ENCODE data around the gene ZNF548.

ZNF548 gene

DNA sequence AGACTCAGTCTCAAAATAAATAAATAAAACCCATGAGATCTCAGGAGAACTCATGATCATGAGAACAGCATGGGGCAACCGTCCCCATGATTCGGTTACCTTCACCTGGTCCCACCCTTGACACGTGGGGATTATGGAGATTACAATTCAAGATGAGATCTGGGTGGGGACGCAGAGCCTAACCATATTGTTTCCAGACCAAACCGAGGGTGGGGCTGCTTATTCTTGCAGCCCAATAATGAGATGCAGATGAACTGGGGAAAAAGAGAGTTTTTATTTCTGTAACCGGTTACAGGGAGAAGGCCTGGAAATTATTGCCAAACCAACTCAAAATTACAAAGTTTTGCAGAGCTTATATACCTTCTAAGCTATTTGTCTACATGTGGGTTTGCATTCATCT lies 13.5 kb upstream of the ZNF548 start:
- H3K9me3 Mint-ChIP-seq, result peaks cover 64% of the 10 kb centered on the region
- no peaks in the 10 kb centered on the region for H3K27me3 Mint-ChIP-seq
- no peak overlapping the region for H3K4me3 Mint-ChIP-seq
- peaks cover 94% of the 10 kb centered on the region for H3K36me3 Mint-ChIP-seq (ENCODE audit: low read depth)
- H3K27ac Mint-ChIP-seq, result no peak overlapping the region
- H3K4me1 Mint-ChIP-seq (ENCODE audit: low read depth), result no peaks in the 10 kb centered on the region

- no peak overlapping the region for H3K27ac Mint-ChIP-seq
- H3K4me3 Mint-ChIP-seq, result no peak overlapping the region
- no peaks in the 10 kb centered on the region for H3K27me3 Mint-ChIP-seq
- peaks cover 80% of the 10 kb centered on the region for H3K36me3 Mint-ChIP-seq (ENCODE audit: low read depth)
- peaks cover 51% of the 10 kb centered on the region for H3K9me3 Mint-ChIP-seq
- no peaks in the 10 kb centered on the region for H3K4me1 Mint-ChIP-seq (ENCODE audit: low read depth)
These were observed 12.0 kb upstream of the ZNF548 start for GRCh38 chr19:57377498-57378146.

GRCh38 chr19:57380923-57381322 lies 8.7 kb upstream of the ZNF548 start:
- H3K27me3 Mint-ChIP-seq, result no peaks in the 10 kb centered on the region

GRCh38 chr19:57382806-57383488 lies 6.7 kb upstream of the ZNF548 start:
- Mint-ChIP-seq H3K4me1 (ENCODE audit: low read depth) (no peaks in the 10 kb centered on the region), H3K36me3 (ENCODE audit: low read depth) (peaks cover 26% of the 10 kb centered on the region), H3K27ac (no peak overlapping the region), H3K9me3 (peaks cover 34% of the 10 kb centered on the region), H3K27me3 (no peaks in the 10 kb centered on the region), H3K4me3 (no peak overlapping the region)

More at GRCh38 chr19:57380923-57381322, 8.7 kb upstream of the ZNF548 start:
- H3K27ac Mint-ChIP-seq, result no peak overlapping the region
- H3K9me3 Mint-ChIP-seq, result peaks cover 49% of the 10 kb centered on the region
- peaks cover 47% of the 10 kb centered on the region for H3K36me3 Mint-ChIP-seq (ENCODE audit: low read depth)
- H3K4me1 Mint-ChIP-seq (ENCODE audit: low read depth), result no peaks in the 10 kb centered on the region
- no peak overlapping the region for H3K4me3 Mint-ChIP-seq

- Mint-ChIP-seq H3K27me3 (no peaks in the 10 kb centered on the region), H3K4me3 (peak overlapping the region; percentile 95), H3K4me1 (ENCODE audit: low read depth) (peaks cover 43% of the 10 kb centered on the region), H3K27ac (peak overlapping the region; percentile 97), H3K36me3 (ENCODE audit: low read depth) (peaks cover 19% of the 10 kb centered on the region), H3K9me3 (peaks cover 27% of the 10 kb centered on the region)
These were observed 392 bp upstream of the ZNF548 start for GRCh38 chr19:57389194-57389729.

GRCh38 chr19:57395710-57396109 lies 6.1 kb downstream of the ZNF548 start:
- no peak overlapping the region for H3K4me3 Mint-ChIP-seq
- H3K9me3 Mint-ChIP-seq, result peaks cover 34% of the 10 kb centered on the region
- H3K36me3 Mint-ChIP-seq (ENCODE audit: low read depth), result peaks cover 82% of the 10 kb centered on the region
- H3K27me3 Mint-ChIP-seq, result no peaks in the 10 kb centered on the region
- H3K27ac Mint-ChIP-seq, result no peak overlapping the region
- H3K4me1 Mint-ChIP-seq (ENCODE audit: low read depth), result peaks cover 27% of the 10 kb centered on the region

DNA sequence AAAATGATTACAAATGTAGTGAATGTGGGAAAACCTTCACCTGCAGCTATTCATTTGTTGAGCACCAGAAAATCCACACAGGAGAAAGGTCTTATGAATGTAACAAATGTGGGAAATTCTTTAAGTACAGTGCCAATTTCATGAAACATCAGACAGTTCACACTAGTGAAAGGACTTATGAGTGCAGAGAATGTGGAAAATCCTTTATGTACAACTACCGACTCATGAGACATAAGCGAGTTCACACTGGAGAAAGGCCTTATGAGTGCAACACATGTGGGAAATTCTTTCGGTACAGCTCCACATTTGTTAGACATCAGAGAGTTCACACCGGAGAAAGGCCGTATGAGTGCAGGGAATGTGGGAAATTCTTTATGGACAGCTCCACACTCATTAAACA lies 9.2 kb downstream of the ZNF548 start:
- Mint-ChIP-seq H3K4me3 (no peak overlapping the region), H3K36me3 (ENCODE audit: low read depth) (peaks cover 82% of the 10 kb centered on the region), H3K27ac (no peak overlapping the region), H3K27me3 (no peaks in the 10 kb centered on the region), H3K4me1 (ENCODE audit: low read depth) (peaks cover 7% of the 10 kb centered on the region), H3K9me3 (peaks cover 43% of the 10 kb centered on the region)

DNA sequence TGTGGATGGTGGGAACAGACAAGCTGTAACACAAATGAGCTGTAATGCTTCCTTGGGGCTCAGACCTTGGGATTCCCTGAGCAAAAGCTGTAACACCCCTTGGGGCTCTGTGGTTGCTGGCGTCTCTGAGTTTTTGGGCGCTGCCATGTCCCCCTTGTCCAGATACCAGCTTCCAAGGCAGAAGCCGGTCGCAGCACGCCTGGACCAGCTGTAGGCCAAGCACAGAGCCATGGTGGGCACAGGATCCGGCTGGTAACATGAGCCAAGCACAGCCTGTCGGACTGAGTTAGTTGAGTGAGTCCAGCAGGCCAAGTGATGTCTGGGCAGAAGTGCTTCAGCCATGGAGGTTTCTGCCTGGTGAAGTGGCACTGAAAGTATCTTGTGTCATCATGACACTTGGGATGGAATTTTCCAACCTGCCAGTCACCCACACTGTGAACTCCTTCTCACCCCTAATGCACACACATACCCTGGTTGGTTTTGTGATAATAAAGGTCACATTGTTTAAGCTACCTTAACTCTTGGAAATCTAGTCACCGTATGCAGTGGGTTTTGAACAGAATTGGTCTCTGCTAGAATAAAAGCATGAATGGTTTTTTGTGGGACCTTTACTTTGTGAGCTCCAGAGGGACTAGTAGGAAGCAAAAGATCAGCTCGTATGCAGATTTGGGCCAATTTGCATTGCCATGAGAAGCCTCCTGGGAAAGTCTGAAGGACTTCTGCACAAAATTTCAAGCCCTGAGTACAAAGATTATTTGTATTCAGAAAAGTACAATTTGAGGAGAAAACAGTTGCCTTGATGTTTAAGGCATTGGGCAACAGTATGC lies 14.3 kb downstream of the ZNF548 start:
- Mint-ChIP-seq H3K36me3 (ENCODE audit: low read depth) (peaks cover 31% of the 10 kb centered on the region), H3K4me3 (no peak overlapping the region), H3K4me1 (ENCODE audit: low read depth) (peaks cover 4% of the 10 kb centered on the region), H3K9me3 (peaks cover 17% of the 10 kb centered on the region), H3K27me3 (no peaks in the 10 kb centered on the region), H3K27ac (no peak overlapping the region)

GRCh38 chr19:57406516-57407123 lies 17.0 kb downstream of the ZNF548 start:
- Mint-ChIP-seq H3K27me3 (no peaks in the 10 kb centered on the region), H3K27ac (no peak overlapping the region), H3K36me3 (ENCODE audit: low read depth) (peaks cover 8% of the 10 kb centered on the region), H3K4me3 (no peak overlapping the region), H3K9me3 (peaks cover 13% of the 10 kb centered on the region), H3K4me1 (ENCODE audit: low read depth) (peaks cover 14% of the 10 kb centered on the region)

- peak within 1 kb of the TSS; percentile 95 for H3K4me3 Mint-ChIP-seq
- peaks cover 12% of the 10 kb centered on the region for H3K9me3 Mint-ChIP-seq
- H3K4me1 Mint-ChIP-seq (ENCODE audit: low read depth), result peaks cover 15% of the 10 kb centered on the region
- peaks cover 27% of the 10 kb centered on the region for H3K36me3 Mint-ChIP-seq (ENCODE audit: low read depth)
- peak within 1 kb of the TSS; percentile 85 for H3K27ac Mint-ChIP-seq
- H3K27me3 Mint-ChIP-seq, result no peaks in the 10 kb centered on the region
These were observed 21.4 kb downstream of the ZNF548 start, which contains the start of gene ZNF17 for GRCh38 chr19:57410877-57411671. Gene ZNF17 (plus strand): TSS chr19:57411161. CDS start chr19:57413616, 2,455 bp downstream.

DNA sequence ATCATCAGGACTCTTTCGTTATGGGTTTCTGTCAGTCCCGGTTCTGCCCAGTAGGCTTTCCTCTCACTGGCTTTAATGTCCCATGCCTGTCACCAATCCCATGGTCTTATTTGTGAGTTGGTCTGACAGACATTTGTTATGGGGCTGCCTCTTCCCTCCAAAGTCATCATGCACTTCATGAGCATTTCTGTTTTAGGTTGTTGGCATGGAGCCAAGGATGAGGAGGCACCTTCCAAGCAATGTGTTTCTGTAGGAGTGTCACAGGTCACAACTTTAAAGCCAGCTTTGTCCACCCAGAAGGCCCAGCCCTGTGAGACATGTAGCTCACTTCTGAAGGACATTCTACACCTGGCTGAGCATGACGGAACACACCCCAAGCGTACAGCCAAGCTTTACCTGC lies 29.8 kb downstream of the ZNF548 start:
- peaks cover 79% of the 10 kb centered on the region for H3K36me3 Mint-ChIP-seq (ENCODE audit: low read depth)
- H3K9me3 Mint-ChIP-seq, result peaks cover 55% of the 10 kb centered on the region
- no peaks in the 10 kb centered on the region for H3K4me1 Mint-ChIP-seq (ENCODE audit: low read depth)
- no peak overlapping the region for H3K4me3 Mint-ChIP-seq
- no peaks in the 10 kb centered on the region for H3K27me3 Mint-ChIP-seq
- H3K27ac Mint-ChIP-seq, result no peak overlapping the region

- H3K4me1 Mint-ChIP-seq (ENCODE audit: low read depth), result no peaks in the 10 kb centered on the region
- H3K27ac Mint-ChIP-seq, result no peak overlapping the region
- no peak overlapping the region for H3K4me3 Mint-ChIP-seq
- H3K9me3 Mint-ChIP-seq, result peaks cover 48% of the 10 kb centered on the region
- peaks cover 66% of the 10 kb centered on the region for H3K36me3 Mint-ChIP-seq (ENCODE audit: low read depth)
- H3K27me3 Mint-ChIP-seq, result no peaks in the 10 kb centered on the region
These were observed 31.4 kb downstream of the ZNF548 start for GRCh38 chr19:57421037-57421436.

GRCh38 chr19:57434386-57435061 lies 44.9 kb downstream of the ZNF548 start:
- H3K9me3 Mint-ChIP-seq, result peaks cover 24% of the 10 kb centered on the region
- peaks cover 41% of the 10 kb centered on the region for H3K36me3 Mint-ChIP-seq (ENCODE audit: low read depth)
- H3K27me3 Mint-ChIP-seq, result no peaks in the 10 kb centered on the region
- H3K4me3 Mint-ChIP-seq, result peak overlapping the region; percentile 89
- peak overlapping the region; percentile 96 for H3K27ac Mint-ChIP-seq
- peaks cover 28% of the 10 kb centered on the region for H3K4me1 Mint-ChIP-seq (ENCODE audit: low read depth)

Data from stimulated activated naive CD8-positive, alpha-beta T cell treated with anti-CD3 and anti-CD28 coated beads, Interleukin-15, Interleukin-2, amounts not matched to agents 100 ng/mL and 50 ng/mL, for 24 hours (primary cell).